Measurements from ENCODE around the gene NDFIP2. TPM values are rescaled to one million over a fixed set of nuclear protein-coding genes. Genes with fewer than 3 reads are reported as not detected.

NDFIP2 gene
- polyA plus RNA-seq, 2 of the 4 experiments (the other 2 are of a cell fraction) = 23.2 to 39.9 TPM

DNA sequence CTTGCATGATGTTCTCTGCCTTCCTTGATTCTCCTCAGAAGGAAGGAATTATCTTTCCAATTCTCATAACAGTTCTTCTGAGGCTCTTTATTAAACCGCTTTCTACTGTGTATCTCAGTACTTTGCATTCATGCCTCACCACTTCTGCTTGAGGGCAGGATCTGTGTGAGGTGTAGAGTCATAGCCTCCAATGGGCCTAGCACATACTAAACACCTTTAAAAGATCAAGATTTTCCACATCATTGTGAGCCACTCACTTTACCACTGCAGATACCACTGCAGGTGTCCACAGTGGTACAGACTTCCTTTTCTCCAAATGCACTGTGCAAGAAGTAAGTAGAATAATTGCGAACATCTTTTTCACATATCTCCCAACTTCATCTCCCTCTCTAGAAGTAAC, 76.7 kb downstream of the NDFIP2 start:
- no peak for DNase-seq (ENCODE audit: low read depth in 1 of 2, low spot score in 1 of 2)
- Histone ChIP-seq H3K27ac (no peak overlapping the region), H3K4me2 (no peak overlapping the region), H3K9me3 (peaks cover 26% of the 10 kb centered on the region; the same call in 2 of the 3 replicates), H3K4me1 (no peaks in the 10 kb centered on the region), H3K4me3 (no peak overlapping the region)
- TF ChIP-seq, protein P1, sequence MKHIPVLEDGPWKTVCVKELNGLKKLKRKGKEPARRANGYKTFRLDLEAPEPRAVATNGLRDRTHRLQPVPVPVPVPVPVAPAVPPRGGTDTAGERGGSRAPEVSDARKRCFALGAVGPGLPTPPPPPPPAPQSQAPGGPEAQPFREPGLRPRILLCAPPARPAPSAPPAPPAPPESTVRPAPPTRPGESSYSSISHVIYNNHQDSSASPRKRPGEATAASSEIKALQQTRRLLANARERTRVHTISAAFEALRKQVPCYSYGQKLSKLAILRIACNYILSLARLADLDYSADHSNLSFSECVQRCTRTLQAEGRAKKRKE (CRISPR knock-in tag; IDR thresholded peaks at IDR 0.05; ENCODE audit: low read depth) = no peak
- ATAC-seq = no peak
- ChIA-PET POLR2A (no interaction called here), CTCF (no interaction called here)
- no peak for FAIRE-seq
- 98% methylated on average over 2 of the region's 2 CpGs for WGBS (ENCODE audit: missing lambda C conversion rate)

- Histone ChIP-seq H3K27ac (no peak overlapping the region), H3K4me3 (no peak overlapping the region), H3K4me1 (no peaks in the 10 kb centered on the region), H3K9me3 (peaks cover 26% of the 10 kb centered on the region; the same call in 2 of the 3 replicates), H3K4me2 (no peak overlapping the region)
- TF ChIP-seq MAFK (IDR thresholded peaks at IDR 0.05; ENCODE audit: partially characterized antibody) (peak; percentile 63), REST (IDR thresholded peaks at IDR 0.05) (no peak), ZNF302 (CRISPR knock-in tag; IDR thresholded peaks at IDR 0.05) (no peak)
- DNase-seq (ENCODE audit: low read depth in 1 of 2, low spot score in 1 of 2) (no peak), ATAC-seq (no peak; a peak in 1 of 6 replicates), FAIRE-seq (no peak)
- WGBS (ENCODE audit: missing lambda C conversion rate) = no CpG with 5 or more reads among the region's 2 CpGs
- CTCF ChIA-PET = no interaction called here
- POLR2A ChIA-PET = no interaction called here
Observed at GRCh38 chr13:79560954-79561353, 80.0 kb downstream of the NDFIP2 start.

DNA sequence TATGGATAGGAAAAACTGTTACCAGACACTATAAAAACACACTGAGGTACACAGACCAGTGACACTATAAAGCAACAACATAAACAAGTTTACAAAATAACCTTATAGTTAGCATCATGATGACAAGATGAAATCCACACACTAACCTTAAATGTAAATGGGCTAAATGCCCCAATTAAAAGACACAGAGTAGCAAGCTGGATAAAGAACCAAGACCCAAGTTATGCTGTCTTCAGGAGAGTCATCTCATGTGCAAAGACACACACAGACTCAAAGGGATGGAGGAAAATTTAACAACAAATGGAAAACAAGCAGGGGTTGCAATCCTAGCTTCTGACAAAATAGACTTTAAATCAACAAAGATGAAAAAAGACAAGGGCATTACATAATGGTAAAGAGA, 81.6 kb downstream of the NDFIP2 start:
- POLR2A ChIA-PET = no interaction called here
- no peak for FAIRE-seq

More for the DNA sequence above, 81.6 kb downstream of the NDFIP2 start:
- CTCF ChIA-PET = no interaction called here
- TF ChIP-seq RCOR1 (IDR thresholded peaks at IDR 0.05; ENCODE audit: low read depth, low read length) = no peak
- TF ChIP-seq SMC3 (IDR thresholded peaks at IDR 0.05) = no peak
- no peak for TF ChIP-seq GATA3 (IDR thresholded peaks at IDR 0.05; ENCODE audit: borderline replicate concordance)
- no peak for TF ChIP-seq REST (IDR thresholded peaks at IDR 0.05)
- no peak for TF ChIP-seq POLR2A (IDR thresholded peaks at IDR 0.05; ENCODE audit: low read length)
- TF ChIP-seq, protein P1 (CRISPR knock-in tag; IDR thresholded peaks at IDR 0.05; ENCODE audit: low read depth) = no peak
- TF ChIP-seq FOSL2 (IDR thresholded peaks at IDR 0.05) = no peak
- TF ChIP-seq FOSL2 (CRISPR knock-in tag; IDR thresholded peaks at IDR 0.05) = no peak
- no peak for TF ChIP-seq RAD21 (conservative IDR thresholded peaks at IDR 0.05 in 1 of 2, IDR thresholded peaks at IDR 0.05 in 1 of 2)
- TF ChIP-seq, protein P2, sequence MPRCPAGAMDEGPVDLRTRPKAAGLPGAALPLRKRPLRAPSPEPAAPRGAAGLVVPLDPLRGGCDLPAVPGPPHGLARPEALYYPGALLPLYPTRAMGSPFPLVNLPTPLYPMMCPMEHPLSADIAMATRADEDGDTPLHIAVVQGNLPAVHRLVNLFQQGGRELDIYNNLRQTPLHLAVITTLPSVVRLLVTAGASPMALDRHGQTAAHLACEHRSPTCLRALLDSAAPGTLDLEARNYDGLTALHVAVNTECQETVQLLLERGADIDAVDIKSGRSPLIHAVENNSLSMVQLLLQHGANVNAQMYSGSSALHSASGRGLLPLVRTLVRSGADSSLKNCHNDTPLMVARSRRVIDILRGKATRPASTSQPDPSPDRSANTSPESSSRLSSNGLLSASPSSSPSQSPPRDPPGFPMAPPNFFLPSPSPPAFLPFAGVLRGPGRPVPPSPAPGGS (IDR thresholded peaks at IDR 0.05) = no peak
- no peak for TF ChIP-seq TP53 (CRISPR knock-in tag; IDR thresholded peaks at IDR 0.05)
- TF ChIP-seq HEYL (CRISPR knock-in tag; IDR thresholded peaks at IDR 0.05) = no peak
- TF ChIP-seq RFX5 (IDR thresholded peaks at IDR 0.05) = no peak
- TF ChIP-seq EHF (CRISPR knock-in tag; IDR thresholded peaks at IDR 0.05) = no peak
- no peak for ATAC-seq
- DNase-seq (ENCODE audit: low read depth in 1 of 2, low spot score in 1 of 2) = no peak
- Histone ChIP-seq H3K4me3 (no peak overlapping the region), H3K4me2 (no peak overlapping the region), H3K4me1 (no peaks in the 10 kb centered on the region), H3K27ac (no peak overlapping the region), H3K9me3 (peaks cover 26% of the 10 kb centered on the region; the same call in 2 of the 3 replicates)

All from A549 (cell line).